Bronchial smooth muscle cell (primary cell): ENCODE data around the gene SPINK4. TPM values are rescaled to one million over a fixed set of nuclear protein-coding genes. Genes with fewer than 3 reads are reported as not detected.

Experiments used
- total RNA-seq: library from RNA; depleted of rRNA; stranded (reverse); fragments of >200 nt; gene quantifications from 2 replicates; pipeline ENCODE4 v1.2.1, GENCODE V29; 2014

Gene SPINK4, protein sequence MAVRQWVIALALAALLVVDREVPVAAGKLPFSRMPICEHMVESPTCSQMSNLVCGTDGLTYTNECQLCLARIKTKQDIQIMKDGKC
- 0.95 TPM in 1 of 2 replicates, not detected in the other for total RNA-seq

DNA sequence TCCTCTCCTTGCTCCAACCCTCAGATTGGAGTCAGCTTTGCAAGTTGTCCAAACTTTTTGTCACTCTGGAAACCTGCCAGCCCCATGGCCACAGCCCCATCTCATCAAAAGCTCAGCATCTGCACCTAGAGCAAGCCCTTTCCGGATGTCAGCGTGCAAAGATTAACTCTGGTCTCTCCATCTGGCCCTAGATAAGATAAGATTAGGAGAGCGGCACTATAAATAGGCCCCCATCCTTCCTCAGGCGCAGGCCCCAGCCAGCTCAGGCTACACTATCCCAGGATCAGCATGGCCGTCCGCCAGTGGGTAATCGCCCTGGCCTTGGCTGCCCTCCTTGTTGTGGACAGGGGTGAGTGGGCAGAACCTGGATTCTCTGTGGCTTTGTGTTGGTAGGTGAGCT is at the start of gene SPINK4:
TSS of gene SPINK4 (plus strand) at position 247 of the 400 bp plus-strand sequence. CDS start at position 289, 42 bp downstream.

DNA sequence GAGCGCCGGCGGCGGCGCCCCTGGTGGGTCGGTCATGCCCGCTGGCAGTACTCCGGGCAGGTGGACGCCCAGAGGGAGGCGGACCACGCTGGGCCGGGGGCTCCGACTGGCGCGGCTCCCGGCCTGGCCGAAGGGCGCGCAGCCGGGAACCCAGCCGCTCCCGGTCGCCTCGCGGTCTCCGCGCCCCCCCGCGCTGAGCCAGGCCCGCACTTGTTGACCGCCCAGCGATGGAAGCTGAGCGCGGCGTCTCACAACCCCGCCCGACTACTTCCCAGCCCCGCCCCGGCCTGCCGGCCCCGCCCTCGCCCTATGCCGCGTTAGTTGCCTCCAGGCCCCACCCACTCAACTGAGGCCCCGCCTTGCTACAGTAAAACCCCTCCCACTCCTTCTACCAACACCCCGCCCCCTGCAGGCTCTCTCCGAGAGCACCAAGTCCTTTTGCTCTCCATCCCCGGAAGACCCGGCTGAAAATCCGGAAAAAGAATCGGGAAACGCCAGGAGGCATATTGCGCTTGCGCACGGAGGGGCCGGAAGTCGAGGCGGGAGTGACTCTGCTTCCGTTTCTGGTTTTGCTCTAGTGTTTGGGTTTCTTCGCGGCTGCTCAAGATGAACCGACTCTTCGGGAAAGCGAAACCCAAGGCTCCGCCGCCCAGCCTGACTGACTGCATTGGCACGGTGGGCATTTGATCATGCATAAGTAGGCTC is 24.7 kb downstream of the SPINK4 start, which contains the start of the genes BAG1 and CHMP5:
TSS of gene BAG1 (minus strand) at position 236 of the 705 bp plus-strand sequence.
TSS of gene CHMP5 (plus strand) at position 577 of the 705 bp plus-strand sequence. CDS start at position 607, 30 bp downstream.

DNA sequence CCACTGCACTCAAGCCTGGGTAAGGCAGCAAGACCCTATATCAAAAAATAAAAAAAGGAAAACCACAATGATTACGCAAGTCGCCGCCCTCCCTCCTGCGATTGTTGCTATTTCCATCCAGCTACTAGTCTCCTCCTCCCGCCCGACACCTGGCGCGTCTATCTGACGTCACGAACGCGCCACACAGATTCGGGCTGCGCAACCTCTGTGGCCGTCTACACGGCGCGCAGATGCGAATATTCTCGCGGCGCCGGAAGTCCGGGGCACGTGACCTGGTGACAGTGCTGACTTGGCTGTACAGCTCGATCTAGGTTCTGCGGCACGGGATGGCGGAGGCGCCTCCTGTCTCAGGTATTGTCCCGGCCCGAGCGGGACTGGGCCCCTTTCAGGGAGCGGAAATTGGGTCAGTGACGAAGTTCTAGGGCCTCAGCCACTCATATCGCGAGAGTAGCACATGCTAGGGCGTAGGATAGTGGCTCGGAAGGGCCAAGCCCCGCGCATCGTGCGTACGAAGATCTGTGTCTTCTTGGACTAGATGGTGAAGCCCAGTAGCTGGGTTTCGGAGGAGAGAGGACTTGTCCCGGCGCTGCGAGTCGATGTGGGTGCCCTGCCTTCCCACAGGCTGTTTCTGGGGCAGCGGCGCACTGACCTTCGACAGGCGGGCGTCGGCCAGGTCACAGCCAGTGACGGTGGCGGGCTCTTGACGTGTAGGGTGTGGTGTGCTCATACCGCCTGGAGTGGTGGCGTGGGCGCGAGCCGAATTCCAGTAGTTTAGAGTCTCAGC is 50.5 kb downstream of the SPINK4 start, which contains the start of gene NFX1:
TSS of gene NFX1 (plus strand) at position 270 of the 784 bp plus-strand sequence. CDS start at position 327, 57 bp downstream.

Other genes starting within 250 kb of the SPINK4 start
- 34.3 and 37.7 TPM in 2 replicates for gene APTX, start 238.5 kb upstream of the SPINK4 start, total RNA-seq
- 124 and 135 TPM in 2 replicates for gene DNAJA1, start 214.9 kb upstream of the SPINK4 start, total RNA-seq
- 33.1 and 37.5 TPM in 2 replicates for gene SMU1, start 163.5 kb upstream of the SPINK4 start, total RNA-seq
- 12.5 and 19.9 TPM in 2 replicates for gene B4GALT1, start 72.8 kb upstream of the SPINK4 start, total RNA-seq
- gene BAG1, start 24.5 kb downstream of the SPINK4 start, total RNA-seq = 15.5 and 23.3 TPM in 2 replicates
- 117 and 152 TPM in 2 replicates for gene CHMP5, start 24.9 kb downstream of the SPINK4 start, total RNA-seq
- 22.2 and 23.9 TPM in 2 replicates for gene NFX1, start 50.3 kb downstream of the SPINK4 start, total RNA-seq
- 0.34 and 0.47 TPM in 2 replicates for gene AQP7, start 162.4 kb downstream of the SPINK4 start, total RNA-seq
- gene AQP3, start 207.4 kb downstream of the SPINK4 start, total RNA-seq = 6.6 and 11.2 TPM in 2 replicates
- 13.6 and 15.1 TPM in 2 replicates for gene NOL6, start 233.8 kb downstream of the SPINK4 start, total RNA-seq